ENCODE measurements around the gene CNTN4.
"Not testable (repeated sequence)": the region's sequence is repeated elsewhere in the genome, so short reads cannot be mapped to it uniquely, and the experiment has no call there.

The CNTN4 gene

GRCh38 chr3:2807514-2807913, 708.8 kb downstream of the CNTN4 start:
- Histone ChIP-seq H3K9ac (ENCODE audit: low read length) (no peak overlapping the region), H3K79me2 (ENCODE audit: low read length) (no peaks in the 10 kb centered on the region), H3K36me3 (replicated peaks; ENCODE audit: low read depth, low read length) (no peaks in the 10 kb centered on the region), H3K4me1 (ENCODE audit: low read length) (peaks cover 34% of the 10 kb centered on the region), H3K27ac (ENCODE audit: low read length) (no peak overlapping the region), H3K27me3 (ENCODE audit: low read depth, low read length) (no peaks in the 10 kb centered on the region; the same call in 1 of the 2 replicates), H3K4me3 (ENCODE audit: low read length) (peak overlapping the region; percentile 64), H2AFZ (ENCODE audit: low read depth, low read length) (no peak overlapping the region), H3K9me3 (ENCODE audit: insufficient read depth, low read length) (no peaks in the 10 kb centered on the region), H4K20me1 (ENCODE audit: insufficient read depth, low read length) (no peaks in the 10 kb centered on the region), H3K4me2 (ENCODE audit: low read length) (peak overlapping the region; percentile 81)
- TF ChIP-seq, protein P1, sequence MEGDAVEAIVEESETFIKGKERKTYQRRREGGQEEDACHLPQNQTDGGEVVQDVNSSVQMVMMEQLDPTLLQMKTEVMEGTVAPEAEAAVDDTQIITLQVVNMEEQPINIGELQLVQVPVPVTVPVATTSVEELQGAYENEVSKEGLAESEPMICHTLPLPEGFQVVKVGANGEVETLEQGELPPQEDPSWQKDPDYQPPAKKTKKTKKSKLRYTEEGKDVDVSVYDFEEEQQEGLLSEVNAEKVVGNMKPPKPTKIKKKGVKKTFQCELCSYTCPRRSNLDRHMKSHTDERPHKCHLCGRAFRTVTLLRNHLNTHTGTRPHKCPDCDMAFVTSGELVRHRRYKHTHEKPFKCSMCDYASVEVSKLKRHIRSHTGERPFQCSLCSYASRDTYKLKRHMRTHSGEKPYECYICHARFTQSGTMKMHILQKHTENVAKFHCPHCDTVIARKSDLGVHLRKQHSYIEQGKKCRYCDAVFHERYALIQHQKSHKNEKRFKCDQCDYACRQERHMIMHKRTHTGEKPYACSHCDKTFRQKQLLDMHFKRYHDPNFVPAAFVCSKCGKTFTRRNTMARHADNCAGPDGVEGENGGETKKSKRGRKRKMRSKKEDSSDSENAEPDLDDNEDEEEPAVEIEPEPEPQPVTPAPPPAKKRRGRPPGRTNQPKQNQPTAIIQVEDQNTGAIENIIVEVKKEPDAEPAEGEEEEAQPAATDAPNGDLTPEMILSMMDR (IDR thresholded peaks at IDR 0.05; ENCODE audit: low read depth, low read length) = no peak
- no peak for TF ChIP-seq EZH2phosphoT487 (IDR thresholded peaks at IDR 0.05; ENCODE audit: low read depth)

DNA sequence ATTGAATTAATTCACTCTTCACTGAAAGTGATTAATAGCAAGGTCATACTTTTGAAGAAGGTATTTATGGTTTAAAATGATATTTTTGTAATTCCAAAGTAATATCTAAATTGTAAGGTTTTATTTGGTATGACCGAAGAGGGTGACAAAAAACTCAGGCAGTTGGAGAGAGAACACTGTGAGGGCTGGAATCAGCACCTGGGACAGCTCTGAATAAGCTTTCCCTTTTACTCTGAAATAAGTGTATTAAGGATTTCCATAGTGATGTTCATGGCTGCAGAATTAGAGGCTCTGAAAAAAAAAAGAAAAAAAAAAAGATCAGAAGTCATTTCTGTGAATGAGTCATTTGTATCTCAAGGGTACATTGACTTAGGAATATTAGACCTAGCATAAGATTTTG, 712.1 kb downstream of the CNTN4 start:
- Histone ChIP-seq H3K79me2 (ENCODE audit: low read length) (no peaks in the 10 kb centered on the region), H3K4me3 (ENCODE audit: low read length) (no peak overlapping the region), H4K20me1 (ENCODE audit: insufficient read depth, low read length) (no peaks in the 10 kb centered on the region), H2AFZ (ENCODE audit: low read depth, low read length) (no peak overlapping the region), H3K9ac (ENCODE audit: low read length) (no peak overlapping the region), H3K27me3 (ENCODE audit: low read depth, low read length) (no peaks in the 10 kb centered on the region; the same call in 1 of the 2 replicates), H3K9me3 (ENCODE audit: insufficient read depth, low read length) (no peaks in the 10 kb centered on the region), H3K4me2 (ENCODE audit: low read length) (no peak overlapping the region), H3K27ac (ENCODE audit: low read length) (no peak overlapping the region), H3K4me1 (ENCODE audit: low read length) (peaks cover 33% of the 10 kb centered on the region), H3K36me3 (replicated peaks; ENCODE audit: low read depth, low read length) (no peaks in the 10 kb centered on the region)
- TF ChIP-seq EZH2phosphoT487 (IDR thresholded peaks at IDR 0.05; ENCODE audit: low read depth) = no peak
- TF ChIP-seq, protein P1 (IDR thresholded peaks at IDR 0.05; ENCODE audit: low read depth, low read length) = no peak

- no peaks in the 10 kb centered on the region for H3K36me3 ChIP-seq (replicated peaks; ENCODE audit: low read depth, low read length)
- H4K20me1 ChIP-seq (ENCODE audit: insufficient read depth, low read length) = no peaks in the 10 kb centered on the region
- H3K9ac ChIP-seq (ENCODE audit: low read length) = no peak overlapping the region
- H3K79me2 ChIP-seq (ENCODE audit: low read length) = no peaks in the 10 kb centered on the region
- H3K27ac ChIP-seq (ENCODE audit: low read length) = no peak overlapping the region
- no peaks in the 10 kb centered on the region for H3K9me3 ChIP-seq (ENCODE audit: insufficient read depth, low read length)
- H3K4me2 ChIP-seq (ENCODE audit: low read length) = no peak overlapping the region
- H3K4me1 ChIP-seq (ENCODE audit: low read length) = no peaks in the 10 kb centered on the region
- H2AFZ ChIP-seq (ENCODE audit: low read depth, low read length) = no peak overlapping the region
- H3K27me3 ChIP-seq (ENCODE audit: low read depth, low read length) = peaks cover 13% of the 10 kb centered on the region; the same call in 1 of the 2 replicates
- no peak for TF ChIP-seq EZH2phosphoT487 (IDR thresholded peaks at IDR 0.05; ENCODE audit: low read depth)
- TF ChIP-seq, protein P1 (IDR thresholded peaks at IDR 0.05; ENCODE audit: low read depth, low read length) = no peak
- H3K4me3 ChIP-seq (ENCODE audit: low read length) = no peak overlapping the region
Measured at GRCh38 chr3:2819571-2819970, 720.9 kb downstream of the CNTN4 start.

- not testable (repeated sequence) for H3K9ac ChIP-seq (ENCODE audit: low read length); H3K9me3 ChIP-seq (ENCODE audit: insufficient read depth, low read length); H3K4me3 ChIP-seq (ENCODE audit: low read length); H3K36me3 ChIP-seq (replicated peaks; ENCODE audit: low read depth, low read length); H3K79me2 ChIP-seq (ENCODE audit: low read length); H3K27ac ChIP-seq (ENCODE audit: low read length); H3K4me1 ChIP-seq (ENCODE audit: low read length); H4K20me1 ChIP-seq (ENCODE audit: insufficient read depth, low read length); H3K4me2 ChIP-seq (ENCODE audit: low read length); H2AFZ ChIP-seq (ENCODE audit: low read depth, low read length)
- peaks cover 13% of the 10 kb centered on the region; the same call in 1 of the 2 replicates for H3K27me3 ChIP-seq (ENCODE audit: low read depth, low read length)
Measured at GRCh38 chr3:2820982-2821381, 722.3 kb downstream of the CNTN4 start.

DNA sequence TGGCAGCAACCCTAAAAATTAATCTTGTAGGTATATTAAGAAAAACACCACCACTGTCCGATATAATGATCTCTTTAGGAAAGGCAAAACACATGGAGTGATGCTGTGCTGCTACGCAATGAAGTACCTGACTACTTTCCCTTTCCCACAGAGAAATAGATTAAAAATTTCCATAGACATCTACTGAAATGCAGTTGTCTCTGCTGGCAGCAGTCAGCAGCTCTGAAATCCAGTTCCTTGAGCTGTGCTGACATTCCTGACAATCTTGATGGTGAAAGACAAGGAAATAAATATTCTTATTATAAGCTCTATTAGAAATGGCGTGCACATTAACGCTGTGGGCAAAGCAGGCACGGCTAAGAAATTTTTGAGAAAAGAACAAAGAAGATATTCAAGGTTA, 723.9 kb downstream of the CNTN4 start:
- H3K36me3 ChIP-seq (replicated peaks; ENCODE audit: low read depth, low read length) = no peaks in the 10 kb centered on the region
- no peaks in the 10 kb centered on the region for H3K4me1 ChIP-seq (ENCODE audit: low read length)
- no peaks in the 10 kb centered on the region for H3K9me3 ChIP-seq (ENCODE audit: insufficient read depth, low read length)
- no peaks in the 10 kb centered on the region for H3K79me2 ChIP-seq (ENCODE audit: low read length)
- H3K27ac ChIP-seq (ENCODE audit: low read length) = no peak overlapping the region
- no peak overlapping the region for H3K4me2 ChIP-seq (ENCODE audit: low read length)
- no peaks in the 10 kb centered on the region for H4K20me1 ChIP-seq (ENCODE audit: insufficient read depth, low read length)
- no peak overlapping the region for H3K4me3 ChIP-seq (ENCODE audit: low read length)
- peaks cover 7% of the 10 kb centered on the region; the same call in 1 of the 2 replicates for H3K27me3 ChIP-seq (ENCODE audit: low read depth, low read length)
- H2AFZ ChIP-seq (ENCODE audit: low read depth, low read length) = no peak overlapping the region
- H3K9ac ChIP-seq (ENCODE audit: low read length) = no peak overlapping the region
- TF ChIP-seq, protein P1 (IDR thresholded peaks at IDR 0.05; ENCODE audit: low read depth, low read length) = no peak

Measured in OCI-LY3 (cell line).